Prostate gland (tissue), 2 donors: Measurements from ENCODE around the gene CGREF1. TPM values are rescaled to one million over a fixed set of nuclear protein-coding genes. Genes with fewer than 3 reads are reported as not detected.

ENCODE experiments used
- DNase-seq: peaks from one replicate; pipeline ENCODE4 v3.0.0-alpha.2; 2019; ENCODE audit warnings: low spot score
- H3K27ac ChIP-seq, 2 donors: fragments of 200-600 bp; sonication (generic); 2 replicates each; pipeline ENCODE4 v1.5.1; 2017 to 2019
- H3K27me3 ChIP-seq: fragments of 200-600 bp; sonication (generic); replicated peaks from 2 replicates; pipeline ENCODE4 v1.5.1; 2019; ENCODE audit not compliant: insufficient read depth
- H3K36me3 ChIP-seq, 2 donors: fragments of 200-600 bp; sonication (generic); 1 replicate in 1 of 2; 2 replicates in 1 of 2; pipeline versions ENCODE4 v1.5.1 to v1.8.1; 2017 to 2019
- H3K4me1 ChIP-seq: fragments of 200-600 bp; sonication (generic); replicated peaks from 2 replicates; pipeline ENCODE4 v1.5.1; 2019
- H3K4me3 ChIP-seq, 2 donors: fragments of 200-600 bp; sonication (generic); 2 replicates each; pipeline ENCODE4 v1.5.1; 2017 to 2019
- H3K9me3 ChIP-seq: fragments of 200-600 bp; sonication (generic); 2 replicates; pipeline ENCODE4 v1.5.1; 2017
- CTCF ChIP-seq, 4 experiments: fragments of 200-600 bp in 2 of 4; fragments of 450-650 bp in 2 of 4; sonication (generic) in 2 of 4; IDR thresholded peaks; 1 replicate in 3 of 4; 2 replicates in 1 of 4; pipeline ENCODE4 v1.5.1; 2016 to 2019; ENCODE audit warnings: antibody characterized with exemption in 4 of 4, mild to moderate bottlenecking in 2 of 4, moderate library complexity in 2 of 4
- POLR2A ChIP-seq: fragments of 450-650 bp; IDR thresholded peaks from one replicate; pipeline ENCODE4 v1.6.1; 2016; ENCODE audit warnings: antibody characterized with exemption, mild to moderate bottlenecking
- POLR2AphosphoS5 ChIP-seq: sonication (generic); formaldehyde crosslinking; IDR thresholded peaks from one replicate; pipeline ENCODE4 v1.6.1; 2017; ENCODE audit warnings: antibody characterized with exemption
- WGBS: methylation state at CpG from one replicate; pipeline ENCODE4 v1.1.5; 2018; 5-methylcytosine and 5-hydroxymethylcytosine counted together
- intact Hi-C: fragments of 100-400 bp; cut with DNase I; formaldehyde crosslinking; loops from one replicate; pipeline ENCODE4 v1.14.2; 2022
- total RNA-seq, 2 donors: library from RNA; depleted of rRNA; stranded (reverse); fragments of >200 nt; gene quantifications; one replicate each; pipeline ENCODE4 v1.1.0, GENCODE V29; 2016

The CGREF1 gene
- total RNA-seq, 2 donors from 2014 or later = 4.9 to 10.7 TPM

- 31% methylated on average over 13 of the region's 14 CpGs for WGBS
- H3K4me1 ChIP-seq = peaks cover 8% of the 10 kb centered on the region
- H3K36me3 ChIP-seq = peaks cover 7 to 17% of the 10 kb centered on the region in 2 donors
- peak overlapping the region; percentile 82 to 88 for H3K27ac ChIP-seq
- no peaks in the 10 kb centered on the region for H3K27me3 ChIP-seq
- no peak for TF ChIP-seq POLR2AphosphoS5
- TF ChIP-seq POLR2A = no peak
- no peak for TF ChIP-seq CTCF (IDR thresholded peaks at IDR 0.05)
- no peak for DNase-seq
- H3K4me3 ChIP-seq = peak overlapping the region; percentile 78 to 96
- intact Hi-C loops = no loop called here
- no peaks in the 10 kb centered on the region for H3K9me3 ChIP-seq
Measured at GRCh38 chr2:27133195-27133875, 14.4 kb upstream of the CGREF1 start.

GRCh38 chr2:27131429-27131828 lies 12.5 kb upstream of the CGREF1 start:
- DNase-seq = no peak
- Histone ChIP-seq H3K9me3 (no peaks in the 10 kb centered on the region), H3K27ac (no peak overlapping the region), H3K36me3 (peaks cover 7 to 17% of the 10 kb centered on the region in 2 donors), H3K27me3 (no peaks in the 10 kb centered on the region), H3K4me3 (no peak overlapping the region), H3K4me1 (peaks cover 8% of the 10 kb centered on the region)
- TF ChIP-seq POLR2A = no peak
- no peak for TF ChIP-seq POLR2AphosphoS5
- no peak for TF ChIP-seq CTCF (IDR thresholded peaks at IDR 0.05)
- 93% methylated on average over 11 of the region's 11 CpGs for WGBS
- intact Hi-C loops = no loop called here

- Histone ChIP-seq H3K36me3 (peaks cover 7 to 17% of the 10 kb centered on the region in 2 donors), H3K9me3 (no peaks in the 10 kb centered on the region), H3K27me3 (no peaks in the 10 kb centered on the region), H3K4me1 (peaks cover 8% of the 10 kb centered on the region), H3K27ac (no peak overlapping the region), H3K4me3 (no peak overlapping the region)
- TF ChIP-seq POLR2A (no peak), CTCF (IDR thresholded peaks at IDR 0.05) (no peak), POLR2AphosphoS5 (no peak)
- DNase-seq = no peak
- WGBS = 90% methylated on average over 10 of the region's 10 CpGs
- intact Hi-C loops = no loop called here
Measured at GRCh38 chr2:27130396-27130795, 11.5 kb upstream of the CGREF1 start.

- no peak for DNase-seq
- TF ChIP-seq CTCF (IDR thresholded peaks at IDR 0.05) = no peak
- TF ChIP-seq POLR2AphosphoS5 = no peak
- no peak for TF ChIP-seq POLR2A
- intact Hi-C loops = no loop called here
- peaks cover 7 to 17% of the 10 kb centered on the region in 2 donors for H3K36me3 ChIP-seq
- H3K4me3 ChIP-seq = no peak overlapping the region
- H3K27me3 ChIP-seq = no peaks in the 10 kb centered on the region
- no peak overlapping the region for H3K27ac ChIP-seq
- H3K4me1 ChIP-seq = peaks cover 8% of the 10 kb centered on the region
- no peaks in the 10 kb centered on the region for H3K9me3 ChIP-seq
- WGBS = 75% methylated on average over 11 of the region's 11 CpGs
Measured at GRCh38 chr2:27128668-27129571, 10.0 kb upstream of the CGREF1 start.
